Glutamatergic neuron (in vitro differentiated cells): ENCODE results near the gene MFSD6L. TPM values are rescaled to one million over a fixed set of nuclear protein-coding genes. Genes with fewer than 3 reads are reported as not detected.

Experiments used
- DNase-seq: peaks from one replicate; pipeline ENCODE4 v3.0.0; 2022
- H3K27ac Mint-ChIP-seq: one replicate; pipeline ENCODE4 v1.8.0; 2020; ENCODE audit warnings: mild to moderate bottlenecking, mixed read lengths, inconsistent platforms; ENCODE audit not compliant: unreplicated experiment
- H3K27me3 Mint-ChIP-seq: one replicate; pipeline ENCODE4 v1.8.0; 2020; ENCODE audit warnings: mild to moderate bottlenecking, moderate library complexity, mixed read lengths, inconsistent platforms; ENCODE audit not compliant: unreplicated experiment
- H3K36me3 Mint-ChIP-seq: one replicate; pipeline ENCODE4 v1.8.0; 2020; ENCODE audit warnings: mild to moderate bottlenecking, mixed read lengths, inconsistent platforms; ENCODE audit not compliant: unreplicated experiment
- H3K4me1 Mint-ChIP-seq: one replicate; pipeline ENCODE4 v1.8.0; 2020; ENCODE audit warnings: mild to moderate bottlenecking, low read depth, mixed read lengths, inconsistent platforms; ENCODE audit not compliant: unreplicated experiment
- H3K4me3 Mint-ChIP-seq: one replicate; pipeline ENCODE4 v1.8.0; 2020; ENCODE audit warnings: mild to moderate bottlenecking, mixed read lengths, inconsistent platforms; ENCODE audit not compliant: unreplicated experiment
- H3K9me3 Mint-ChIP-seq: one replicate; pipeline ENCODE4 v1.8.0; 2020; ENCODE audit warnings: mild to moderate bottlenecking, moderate library complexity, mixed read lengths, inconsistent platforms; ENCODE audit not compliant: unreplicated experiment
- total RNA-seq: library from RNA; stranded (reverse); fragmentation: NEBNext Ultra II Directional; extraction: Animal tissue kit (Norgen Biotek cat#: 25700); gene quantifications from one replicate; pipeline ENCODE4 v1.2.1, GENCODE V29; 2021; ENCODE audit not compliant: unreplicated experiment
- TF ChIP-seq, protein P1 (sequence below): fragments of 200-600 bp; sonication (generic); IDR thresholded peaks from one replicate; pipeline ENCODE4 v1.5.0; 2021; ENCODE audit not compliant: partially characterized antibody, unreplicated experiment

The MFSD6L gene
- total RNA-seq, 1 donor from 2014 or later, result not detected

DNA sequence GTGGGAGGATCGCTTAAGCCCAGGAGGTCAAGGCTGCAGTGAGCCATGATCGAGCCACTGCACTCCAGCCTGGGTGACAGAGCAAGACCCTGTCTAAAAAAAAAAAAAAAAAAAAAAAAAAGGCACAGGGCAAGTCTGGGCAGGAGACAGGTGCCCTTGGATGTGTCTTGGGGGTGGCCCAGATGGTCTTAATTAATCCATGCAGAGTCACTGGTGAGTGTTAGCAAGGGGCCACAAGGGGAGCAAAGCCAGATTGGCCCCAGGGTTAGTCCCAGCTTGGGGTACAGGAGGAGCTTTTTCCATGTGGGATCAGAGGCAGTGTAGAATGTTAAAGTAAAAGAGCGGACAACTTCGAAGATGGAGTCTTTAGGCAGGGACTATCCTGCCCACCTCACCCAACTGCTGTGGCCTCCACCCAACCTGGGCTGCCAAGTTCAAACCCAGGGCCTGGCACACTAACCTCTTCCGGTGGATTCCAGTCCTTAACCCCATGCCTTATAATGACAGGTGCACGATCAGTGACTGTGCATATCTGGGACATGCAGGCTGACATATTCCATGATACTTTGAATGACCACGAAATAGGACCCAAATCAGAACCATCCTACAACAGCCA, 32.2 kb upstream of the MFSD6L start:
- Mint-ChIP-seq H3K27me3 (no peaks in the 10 kb centered on the region), H3K4me3 (no peak overlapping the region), H3K4me1 (no peaks in the 10 kb centered on the region), H3K27ac (no peak overlapping the region), H3K36me3 (no peaks in the 10 kb centered on the region), H3K9me3 (peaks cover 8% of the 10 kb centered on the region)
- no peak for DNase-seq
- TF ChIP-seq, protein P1, sequence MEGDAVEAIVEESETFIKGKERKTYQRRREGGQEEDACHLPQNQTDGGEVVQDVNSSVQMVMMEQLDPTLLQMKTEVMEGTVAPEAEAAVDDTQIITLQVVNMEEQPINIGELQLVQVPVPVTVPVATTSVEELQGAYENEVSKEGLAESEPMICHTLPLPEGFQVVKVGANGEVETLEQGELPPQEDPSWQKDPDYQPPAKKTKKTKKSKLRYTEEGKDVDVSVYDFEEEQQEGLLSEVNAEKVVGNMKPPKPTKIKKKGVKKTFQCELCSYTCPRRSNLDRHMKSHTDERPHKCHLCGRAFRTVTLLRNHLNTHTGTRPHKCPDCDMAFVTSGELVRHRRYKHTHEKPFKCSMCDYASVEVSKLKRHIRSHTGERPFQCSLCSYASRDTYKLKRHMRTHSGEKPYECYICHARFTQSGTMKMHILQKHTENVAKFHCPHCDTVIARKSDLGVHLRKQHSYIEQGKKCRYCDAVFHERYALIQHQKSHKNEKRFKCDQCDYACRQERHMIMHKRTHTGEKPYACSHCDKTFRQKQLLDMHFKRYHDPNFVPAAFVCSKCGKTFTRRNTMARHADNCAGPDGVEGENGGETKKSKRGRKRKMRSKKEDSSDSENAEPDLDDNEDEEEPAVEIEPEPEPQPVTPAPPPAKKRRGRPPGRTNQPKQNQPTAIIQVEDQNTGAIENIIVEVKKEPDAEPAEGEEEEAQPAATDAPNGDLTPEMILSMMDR, result no peak

- no peaks in the 10 kb centered on the region for H3K27me3 Mint-ChIP-seq
- no peak overlapping the region for H3K4me3 Mint-ChIP-seq
- no peak overlapping the region for H3K27ac Mint-ChIP-seq
- no peak for DNase-seq
- H3K9me3 Mint-ChIP-seq, result peaks cover 8% of the 10 kb centered on the region
- TF ChIP-seq, protein P1, result no peak
- no peaks in the 10 kb centered on the region for H3K4me1 Mint-ChIP-seq
- H3K36me3 Mint-ChIP-seq, result no peaks in the 10 kb centered on the region
Measured at GRCh38 chr17:8830141-8830540, 31.0 kb upstream of the MFSD6L start.

DNA sequence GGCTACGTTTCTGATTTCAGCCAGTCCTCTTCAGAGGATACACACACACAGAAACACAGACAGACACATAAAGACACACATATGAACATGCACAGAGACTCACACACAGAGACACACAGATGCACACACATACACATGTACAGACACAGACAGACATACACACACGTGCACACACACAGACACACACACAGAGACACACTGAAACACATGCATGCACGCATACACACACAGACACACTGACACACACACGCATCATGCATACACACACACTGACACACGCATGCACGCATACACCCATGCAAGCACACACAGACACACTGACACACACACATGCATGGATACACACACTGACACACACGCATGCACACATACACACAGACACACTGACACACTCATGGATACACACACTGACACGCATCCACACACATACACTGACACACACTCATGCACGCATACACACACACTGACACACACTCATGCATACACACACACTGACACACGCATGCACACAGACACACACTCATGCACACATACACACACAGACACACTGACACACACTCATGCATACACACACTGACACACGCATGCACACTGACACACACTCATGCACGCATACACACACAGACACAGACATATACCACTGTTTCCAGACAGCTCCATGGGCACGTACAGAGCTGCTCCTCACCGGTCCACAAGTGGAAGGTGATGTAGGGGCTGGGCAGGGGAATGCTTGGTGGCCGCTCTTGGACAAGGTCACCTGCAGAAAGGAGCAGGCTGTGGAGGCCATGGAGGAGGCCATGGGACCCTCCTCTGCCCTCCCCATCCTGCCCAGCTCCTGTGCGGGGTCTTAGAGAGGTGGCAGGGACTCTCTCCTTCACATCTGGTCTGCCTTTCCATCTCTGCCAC, 30.1 kb upstream of the MFSD6L start:
- Mint-ChIP-seq H3K9me3 (peaks cover 7% of the 10 kb centered on the region), H3K27me3 (no peaks in the 10 kb centered on the region), H3K27ac (no peak overlapping the region), H3K36me3 (no peaks in the 10 kb centered on the region), H3K4me3 (no peak overlapping the region), H3K4me1 (no peaks in the 10 kb centered on the region)
- DNase-seq, result no peak
- TF ChIP-seq, protein P1, result no peak

DNA sequence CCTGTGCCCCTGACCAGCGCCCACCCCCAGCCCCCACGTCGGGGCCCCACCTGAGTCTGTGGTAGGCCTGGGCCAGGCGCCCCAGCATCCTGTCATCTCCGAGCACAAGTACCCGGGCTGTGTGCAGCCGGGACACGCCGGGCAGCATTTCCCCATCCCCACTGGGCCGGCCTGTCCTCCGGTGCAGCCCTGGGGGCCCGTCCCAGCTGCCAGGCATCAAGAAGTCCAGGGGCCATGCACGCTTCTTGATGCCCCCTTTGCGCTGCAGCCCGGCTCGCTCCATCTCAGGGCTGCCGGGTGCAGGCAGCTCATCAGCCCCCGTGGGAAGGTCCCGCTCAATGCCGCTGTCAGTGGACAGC, 29.3 kb upstream of the MFSD6L start:
- no peaks in the 10 kb centered on the region for H3K27me3 Mint-ChIP-seq
- no peaks in the 10 kb centered on the region for H3K36me3 Mint-ChIP-seq
- H3K4me1 Mint-ChIP-seq, result no peaks in the 10 kb centered on the region
- H3K9me3 Mint-ChIP-seq, result peaks cover 5% of the 10 kb centered on the region
- no peak overlapping the region for H3K27ac Mint-ChIP-seq
- no peak for DNase-seq
- H3K4me3 Mint-ChIP-seq, result no peak overlapping the region
- TF ChIP-seq, protein P1, result no peak
